ENCODE data around the gene C5orf46.

DNA sequence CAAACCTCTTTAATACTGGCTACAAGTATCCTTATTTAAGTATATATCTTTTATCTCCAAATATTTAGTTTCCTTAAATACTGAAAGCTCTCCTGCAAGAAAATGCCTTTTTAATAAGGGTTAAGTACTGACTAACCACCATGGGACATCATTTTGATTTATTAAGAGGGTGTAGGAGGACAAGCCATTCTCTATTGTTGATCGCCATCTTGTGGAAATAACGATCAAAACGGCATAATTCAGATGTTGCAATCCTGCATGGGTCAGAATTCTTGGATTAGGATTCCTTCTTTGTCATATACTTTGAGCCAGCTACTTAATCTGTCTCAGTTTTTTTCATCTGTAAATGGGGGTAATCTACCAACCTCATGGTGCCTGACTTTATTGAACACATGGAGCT is 28.7 kb upstream of the C5orf46 start:
- TF ChIP-seq, protein P1, sequence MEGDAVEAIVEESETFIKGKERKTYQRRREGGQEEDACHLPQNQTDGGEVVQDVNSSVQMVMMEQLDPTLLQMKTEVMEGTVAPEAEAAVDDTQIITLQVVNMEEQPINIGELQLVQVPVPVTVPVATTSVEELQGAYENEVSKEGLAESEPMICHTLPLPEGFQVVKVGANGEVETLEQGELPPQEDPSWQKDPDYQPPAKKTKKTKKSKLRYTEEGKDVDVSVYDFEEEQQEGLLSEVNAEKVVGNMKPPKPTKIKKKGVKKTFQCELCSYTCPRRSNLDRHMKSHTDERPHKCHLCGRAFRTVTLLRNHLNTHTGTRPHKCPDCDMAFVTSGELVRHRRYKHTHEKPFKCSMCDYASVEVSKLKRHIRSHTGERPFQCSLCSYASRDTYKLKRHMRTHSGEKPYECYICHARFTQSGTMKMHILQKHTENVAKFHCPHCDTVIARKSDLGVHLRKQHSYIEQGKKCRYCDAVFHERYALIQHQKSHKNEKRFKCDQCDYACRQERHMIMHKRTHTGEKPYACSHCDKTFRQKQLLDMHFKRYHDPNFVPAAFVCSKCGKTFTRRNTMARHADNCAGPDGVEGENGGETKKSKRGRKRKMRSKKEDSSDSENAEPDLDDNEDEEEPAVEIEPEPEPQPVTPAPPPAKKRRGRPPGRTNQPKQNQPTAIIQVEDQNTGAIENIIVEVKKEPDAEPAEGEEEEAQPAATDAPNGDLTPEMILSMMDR (IDR thresholded peaks at IDR 0.05), result peak; percentile 54
- no peak for TF ChIP-seq EZH2 (IDR thresholded peaks at IDR 0.05)
- TF ChIP-seq EZH2phosphoT487 (IDR thresholded peaks at IDR 0.05), result no peak

All from neural progenitor cell (in vitro differentiated cells).